Measurements from ENCODE around the gene XPO1.
"Not testable (repeated sequence)": the region's sequence is repeated elsewhere in the genome, so short reads cannot be mapped to it uniquely, and the experiment has no call there.

XPO1 gene

GRCh38 chr2:61557381-61557780 lies 19.2 kb upstream of the XPO1 start:
- H3K9ac ChIP-seq (ENCODE audit: low read length in 5 of 5): no peak overlapping the region
- no peak overlapping the region for H3K27ac ChIP-seq (ENCODE audit: low read depth, low read length)
- no peaks in the 10 kb centered on the region for H3K36me3 ChIP-seq (ENCODE audit: control insufficient read depth in 5 of 5, insufficient read depth in 5 of 5, low read length in 5 of 5)
- no peak overlapping the region for H3K4me3 ChIP-seq (ENCODE audit: low read depth in 1 of 5, low read length in 5 of 5)
- no peaks in the 10 kb centered on the region for H3K9me3 ChIP-seq (ENCODE audit: control insufficient read depth in 5 of 5, low read length in 5 of 5)
- no peaks in the 10 kb centered on the region for H3K4me1 ChIP-seq (ENCODE audit: control insufficient read depth in 5 of 5, insufficient read depth in 5 of 5, low read length in 5 of 5)
- H3K27me3 ChIP-seq (ENCODE audit: control insufficient read depth in 5 of 5, insufficient read depth in 4 of 5, low read length in 5 of 5): no peaks in the 10 kb centered on the region

- no peaks in the 10 kb centered on the region for H3K36me3 ChIP-seq (ENCODE audit: control insufficient read depth in 5 of 5, insufficient read depth in 5 of 5, low read length in 5 of 5)
- H3K4me3 ChIP-seq (ENCODE audit: low read depth in 1 of 5, low read length in 5 of 5): no peak overlapping the region
- no peaks in the 10 kb centered on the region for H3K4me1 ChIP-seq (ENCODE audit: control insufficient read depth in 5 of 5, insufficient read depth in 5 of 5, low read length in 5 of 5)
- no peak overlapping the region for H3K9ac ChIP-seq (ENCODE audit: low read length in 5 of 5)
- H3K27me3 ChIP-seq (ENCODE audit: control insufficient read depth in 5 of 5, insufficient read depth in 4 of 5, low read length in 5 of 5): no peaks in the 10 kb centered on the region
- H3K9me3 ChIP-seq (ENCODE audit: control insufficient read depth in 5 of 5, low read length in 5 of 5): no peaks in the 10 kb centered on the region
- no peak overlapping the region for H3K27ac ChIP-seq (ENCODE audit: low read depth, low read length)
These were observed 16.4 kb upstream of the XPO1 start for GRCh38 chr2:61554604-61555003.

- H3K9ac ChIP-seq (ENCODE audit: low read length in 5 of 5): no peak overlapping the region
- no peaks in the 10 kb centered on the region for H3K4me1 ChIP-seq (ENCODE audit: control insufficient read depth in 5 of 5, insufficient read depth in 5 of 5, low read length in 5 of 5)
- H3K27me3 ChIP-seq (ENCODE audit: control insufficient read depth in 5 of 5, insufficient read depth in 4 of 5, low read length in 5 of 5): no peaks in the 10 kb centered on the region
- H3K27ac ChIP-seq (ENCODE audit: low read depth, low read length): no peak overlapping the region
- no peak overlapping the region for H3K4me3 ChIP-seq (ENCODE audit: low read depth in 1 of 5, low read length in 5 of 5)
- no peaks in the 10 kb centered on the region for H3K36me3 ChIP-seq (ENCODE audit: control insufficient read depth in 5 of 5, insufficient read depth in 5 of 5, low read length in 5 of 5)
- no peaks in the 10 kb centered on the region for H3K9me3 ChIP-seq (ENCODE audit: control insufficient read depth in 5 of 5, low read length in 5 of 5)
These were observed 12.4 kb upstream of the XPO1 start for GRCh38 chr2:61550375-61551209.

GRCh38 chr2:61549546-61549945 lies 11.4 kb upstream of the XPO1 start:
- no peaks in the 10 kb centered on the region for H3K36me3 ChIP-seq (ENCODE audit: control insufficient read depth in 5 of 5, insufficient read depth in 5 of 5, low read length in 5 of 5)
- H3K4me1 ChIP-seq (ENCODE audit: control insufficient read depth in 5 of 5, insufficient read depth in 5 of 5, low read length in 5 of 5): no peaks in the 10 kb centered on the region
- H3K9me3 ChIP-seq (ENCODE audit: control insufficient read depth in 5 of 5, low read length in 5 of 5): no peaks in the 10 kb centered on the region
- no peak overlapping the region for H3K27ac ChIP-seq (ENCODE audit: low read depth, low read length)
- H3K27me3 ChIP-seq (ENCODE audit: control insufficient read depth in 5 of 5, insufficient read depth in 4 of 5, low read length in 5 of 5): no peaks in the 10 kb centered on the region
- H3K4me3 ChIP-seq (ENCODE audit: low read depth in 1 of 5, low read length in 5 of 5): no peak overlapping the region
- H3K9ac ChIP-seq (ENCODE audit: low read length in 5 of 5): no peak overlapping the region

GRCh38 chr2:61543062-61543461 lies 4.9 kb upstream of the XPO1 start:
- Histone ChIP-seq H3K36me3 (ENCODE audit: control insufficient read depth in 5 of 5, insufficient read depth in 5 of 5, low read length in 5 of 5) (no peaks in the 10 kb centered on the region), H3K27ac (ENCODE audit: low read depth, low read length) (no peak overlapping the region), H3K4me1 (ENCODE audit: control insufficient read depth in 5 of 5, insufficient read depth in 5 of 5, low read length in 5 of 5) (peaks cover 0 to 8% (median 7%) of the 10 kb centered on the region in 5 donors), H3K9me3 (ENCODE audit: control insufficient read depth in 5 of 5, low read length in 5 of 5) (no peaks in the 10 kb centered on the region), H3K27me3 (ENCODE audit: control insufficient read depth in 5 of 5, insufficient read depth in 4 of 5, low read length in 5 of 5) (no peaks in the 10 kb centered on the region), H3K9ac (ENCODE audit: low read length in 5 of 5) (no peak overlapping the region), H3K4me3 (ENCODE audit: low read depth in 1 of 5, low read length in 5 of 5) (no peak overlapping the region)

GRCh38 chr2:61540167-61540566 lies 2.0 kb upstream of the XPO1 start:
- H3K4me1 ChIP-seq (ENCODE audit: control insufficient read depth in 5 of 5, insufficient read depth in 5 of 5, low read length in 5 of 5): peaks cover 0 to 25% (median 22%) of the 10 kb centered on the region in 5 donors
- H3K9me3 ChIP-seq (ENCODE audit: control insufficient read depth in 5 of 5, low read length in 5 of 5); H3K9ac ChIP-seq (ENCODE audit: low read length in 5 of 5); H3K27ac ChIP-seq (ENCODE audit: low read depth, low read length); H3K27me3 ChIP-seq (ENCODE audit: control insufficient read depth in 5 of 5, insufficient read depth in 4 of 5, low read length in 5 of 5); H3K36me3 ChIP-seq (ENCODE audit: control insufficient read depth in 5 of 5, insufficient read depth in 5 of 5, low read length in 5 of 5); H3K4me3 ChIP-seq (ENCODE audit: low read depth in 1 of 5, low read length in 5 of 5): not testable (repeated sequence)

- H3K9ac ChIP-seq (ENCODE audit: low read length in 5 of 5): peak overlapping the region; percentile 81 to 96 (median 92)
- peak overlapping the region; percentile 97 for H3K27ac ChIP-seq (ENCODE audit: low read depth, low read length)
- no peaks in the 10 kb centered on the region for H3K27me3 ChIP-seq (ENCODE audit: control insufficient read depth in 5 of 5, insufficient read depth in 4 of 5, low read length in 5 of 5)
- no peaks in the 10 kb centered on the region for H3K9me3 ChIP-seq (ENCODE audit: control insufficient read depth in 5 of 5, low read length in 5 of 5)
- H3K4me1 ChIP-seq (ENCODE audit: control insufficient read depth in 5 of 5, insufficient read depth in 5 of 5, low read length in 5 of 5): peaks cover 2 to 34% (median 30%) of the 10 kb centered on the region in 5 donors
- peak overlapping the region; percentile 76 to 92 (median 91) for H3K4me3 ChIP-seq (ENCODE audit: low read depth in 1 of 5, low read length in 5 of 5)
- H3K36me3 ChIP-seq (ENCODE audit: control insufficient read depth in 5 of 5, insufficient read depth in 5 of 5, low read length in 5 of 5): no peaks in the 10 kb centered on the region
These were observed 864 bp upstream of the XPO1 start for GRCh38 chr2:61538920-61539520.

- Histone ChIP-seq H3K4me1 (ENCODE audit: control insufficient read depth in 5 of 5, insufficient read depth in 5 of 5, low read length in 5 of 5) (peaks cover 2 to 35% (median 30%) of the 10 kb centered on the region in 5 donors), H3K9me3 (ENCODE audit: control insufficient read depth in 5 of 5, low read length in 5 of 5) (no peaks in the 10 kb centered on the region), H3K4me3 (ENCODE audit: low read depth in 1 of 5, low read length in 5 of 5) (peak overlapping the region; percentile 76 to 92 (median 91)), H3K36me3 (ENCODE audit: control insufficient read depth in 5 of 5, insufficient read depth in 5 of 5, low read length in 5 of 5) (no peaks in the 10 kb centered on the region), H3K27ac (ENCODE audit: low read depth, low read length) (peak overlapping the region; percentile 97), H3K9ac (ENCODE audit: low read length in 5 of 5) (peak overlapping the region in 4 of 5 donors; percentile 76 to 96 (median 89)), H3K27me3 (ENCODE audit: control insufficient read depth in 5 of 5, insufficient read depth in 4 of 5, low read length in 5 of 5) (no peaks in the 10 kb centered on the region)
These were observed 281 bp downstream of the XPO1 start for GRCh38 chr2:61537950-61538199.

GRCh38 chr2:61537277-61537949 lies 743 bp downstream of the XPO1 start:
- H3K4me1 ChIP-seq (ENCODE audit: control insufficient read depth in 5 of 5, insufficient read depth in 5 of 5, low read length in 5 of 5): peaks cover 2 to 35% (median 30%) of the 10 kb centered on the region in 5 donors
- H3K9me3 ChIP-seq (ENCODE audit: control insufficient read depth in 5 of 5, low read length in 5 of 5): no peaks in the 10 kb centered on the region
- H3K9ac ChIP-seq (ENCODE audit: low read length in 5 of 5): peak overlapping the region; percentile 63 to 96 (median 88)
- no peaks in the 10 kb centered on the region for H3K36me3 ChIP-seq (ENCODE audit: control insufficient read depth in 5 of 5, insufficient read depth in 5 of 5, low read length in 5 of 5)
- H3K27ac ChIP-seq (ENCODE audit: low read depth, low read length): peak overlapping the region; percentile 97
- peak overlapping the region; percentile 76 to 92 (median 91) for H3K4me3 ChIP-seq (ENCODE audit: low read depth in 1 of 5, low read length in 5 of 5)
- no peaks in the 10 kb centered on the region for H3K27me3 ChIP-seq (ENCODE audit: control insufficient read depth in 5 of 5, insufficient read depth in 4 of 5, low read length in 5 of 5)
